ENCODE data around the gene LAMC2. TPM values are rescaled to one million over a fixed set of nuclear protein-coding genes. Genes with fewer than 3 reads are reported as not detected.

Gene LAMC2
- total RNA-seq, 2 experiments from 2014 or later = 0.05 TPM; not detected in 1

GRCh38 chr1:183150445-183150844 is 35.6 kb upstream of the LAMC2 start:
- Mint-ChIP-seq H3K27ac (no peak overlapping the region), H3K4me1 (ENCODE audit: low read depth) (no peaks in the 10 kb centered on the region), H3K27me3 (ENCODE audit: low read depth) (no peaks in the 10 kb centered on the region), H3K9me3 (no peaks in the 10 kb centered on the region), H3K36me3 (ENCODE audit: low read depth) (no peaks in the 10 kb centered on the region), H3K4me3 (no peak overlapping the region)
- no peak for DNase-seq
- CTCF ChIA-PET = no interaction called here
- intact Hi-C loops (cut with micrococcal nuclease) = no loop called here

- H3K9me3 Mint-ChIP-seq = no peaks in the 10 kb centered on the region
- intact Hi-C loops (cut with micrococcal nuclease) = no loop called here
- no peaks in the 10 kb centered on the region for H3K36me3 Mint-ChIP-seq (ENCODE audit: low read depth)
- no peak for DNase-seq
- CTCF ChIA-PET = no interaction called here
- H3K4me3 Mint-ChIP-seq = no peak overlapping the region
- H3K27ac Mint-ChIP-seq = no peak overlapping the region
- no peaks in the 10 kb centered on the region for H3K4me1 Mint-ChIP-seq (ENCODE audit: low read depth)
- H3K27me3 Mint-ChIP-seq (ENCODE audit: low read depth) = peaks cover 3% of the 10 kb centered on the region
These were observed 33.9 kb upstream of the LAMC2 start for GRCh38 chr1:183152180-183152579.

GRCh38 chr1:183155939-183156338 is 30.1 kb upstream of the LAMC2 start:
- no peak for DNase-seq
- no peaks in the 10 kb centered on the region for H3K9me3 Mint-ChIP-seq
- no peaks in the 10 kb centered on the region for H3K4me1 Mint-ChIP-seq (ENCODE audit: low read depth)

GRCh38 chr1:183159960-183160359 is 26.1 kb upstream of the LAMC2 start:
- no peaks in the 10 kb centered on the region for H3K36me3 Mint-ChIP-seq (ENCODE audit: low read depth)
- no peaks in the 10 kb centered on the region for H3K9me3 Mint-ChIP-seq
- H3K4me1 Mint-ChIP-seq (ENCODE audit: low read depth) = no peaks in the 10 kb centered on the region
- intact Hi-C loops (cut with micrococcal nuclease) = no loop called here
- CTCF ChIA-PET = no interaction called here
- no peak for DNase-seq
- H3K27ac Mint-ChIP-seq = no peak overlapping the region
- H3K27me3 Mint-ChIP-seq (ENCODE audit: low read depth) = peaks cover 3% of the 10 kb centered on the region
- H3K4me3 Mint-ChIP-seq = no peak overlapping the region

More at GRCh38 chr1:183155939-183156338, 30.1 kb upstream of the LAMC2 start:
- H3K27ac Mint-ChIP-seq = no peak overlapping the region
- H3K27me3 Mint-ChIP-seq (ENCODE audit: low read depth) = peaks cover 3% of the 10 kb centered on the region
- CTCF ChIA-PET = no interaction called here
- no peak overlapping the region for H3K4me3 Mint-ChIP-seq
- H3K36me3 Mint-ChIP-seq (ENCODE audit: low read depth) = no peaks in the 10 kb centered on the region
- intact Hi-C loops (cut with micrococcal nuclease) = no loop called here

- H3K4me3 Mint-ChIP-seq = no peak overlapping the region
- CTCF ChIA-PET = no interaction called here
- intact Hi-C loops (cut with micrococcal nuclease) = no loop called here
- no peaks in the 10 kb centered on the region for H3K4me1 Mint-ChIP-seq (ENCODE audit: low read depth)
- DNase-seq = no peak
- no peaks in the 10 kb centered on the region for H3K36me3 Mint-ChIP-seq (ENCODE audit: low read depth)
- no peaks in the 10 kb centered on the region for H3K27me3 Mint-ChIP-seq (ENCODE audit: low read depth)
- H3K9me3 Mint-ChIP-seq = no peaks in the 10 kb centered on the region
- H3K27ac Mint-ChIP-seq = no peak overlapping the region
These were observed 24.7 kb upstream of the LAMC2 start for GRCh38 chr1:183161391-183161790.

GRCh38 chr1:183163316-183163715 is 22.7 kb upstream of the LAMC2 start:
- CTCF ChIA-PET = no interaction called here
- H3K9me3 Mint-ChIP-seq = no peaks in the 10 kb centered on the region
- no peak overlapping the region for H3K27ac Mint-ChIP-seq
- no peaks in the 10 kb centered on the region for H3K4me1 Mint-ChIP-seq (ENCODE audit: low read depth)
- H3K36me3 Mint-ChIP-seq (ENCODE audit: low read depth) = no peaks in the 10 kb centered on the region
- intact Hi-C loops (cut with micrococcal nuclease) = no loop called here
- no peak overlapping the region for H3K4me3 Mint-ChIP-seq
- no peak for DNase-seq
- H3K27me3 Mint-ChIP-seq (ENCODE audit: low read depth) = no peaks in the 10 kb centered on the region

GRCh38 chr1:183164340-183164739 is 21.7 kb upstream of the LAMC2 start:
- Mint-ChIP-seq H3K4me1 (ENCODE audit: low read depth) (no peaks in the 10 kb centered on the region), H3K4me3 (no peak overlapping the region), H3K27ac (no peak overlapping the region), H3K9me3 (no peaks in the 10 kb centered on the region), H3K27me3 (ENCODE audit: low read depth) (no peaks in the 10 kb centered on the region), H3K36me3 (ENCODE audit: low read depth) (no peaks in the 10 kb centered on the region)
- CTCF ChIA-PET = no interaction called here
- DNase-seq = no peak
- intact Hi-C loops (cut with micrococcal nuclease) = no loop called here

GRCh38 chr1:183164963-183165362 is 21.1 kb upstream of the LAMC2 start:
- Mint-ChIP-seq H3K36me3 (ENCODE audit: low read depth) (no peaks in the 10 kb centered on the region), H3K4me1 (ENCODE audit: low read depth) (no peaks in the 10 kb centered on the region), H3K9me3 (no peaks in the 10 kb centered on the region), H3K27me3 (ENCODE audit: low read depth) (no peaks in the 10 kb centered on the region), H3K4me3 (no peak overlapping the region), H3K27ac (no peak overlapping the region)
- DNase-seq = no peak
- CTCF ChIA-PET = no interaction called here
- intact Hi-C loops (cut with micrococcal nuclease) = no loop called here

- Mint-ChIP-seq H3K9me3 (no peaks in the 10 kb centered on the region), H3K4me3 (no peak overlapping the region), H3K27me3 (ENCODE audit: low read depth) (no peaks in the 10 kb centered on the region), H3K36me3 (ENCODE audit: low read depth) (no peaks in the 10 kb centered on the region), H3K4me1 (ENCODE audit: low read depth) (no peaks in the 10 kb centered on the region), H3K27ac (no peak overlapping the region)
- CTCF ChIA-PET = no interaction called here
- intact Hi-C loops (cut with micrococcal nuclease) = no loop called here
- DNase-seq = no peak
These were observed 20.6 kb upstream of the LAMC2 start for GRCh38 chr1:183165456-183165855.

GRCh38 chr1:183166454-183166853 is 19.6 kb upstream of the LAMC2 start:
- CTCF ChIA-PET = no interaction called here
- no peaks in the 10 kb centered on the region for H3K36me3 Mint-ChIP-seq (ENCODE audit: low read depth)
- no peaks in the 10 kb centered on the region for H3K9me3 Mint-ChIP-seq
- no peak overlapping the region for H3K27ac Mint-ChIP-seq
- no peaks in the 10 kb centered on the region for H3K4me1 Mint-ChIP-seq (ENCODE audit: low read depth)
- DNase-seq = no peak
- H3K4me3 Mint-ChIP-seq = no peak overlapping the region
- no peaks in the 10 kb centered on the region for H3K27me3 Mint-ChIP-seq (ENCODE audit: low read depth)
- intact Hi-C loops (cut with micrococcal nuclease) = no loop called here

GRCh38 chr1:183167676-183168075 is 18.4 kb upstream of the LAMC2 start:
- no peaks in the 10 kb centered on the region for H3K9me3 Mint-ChIP-seq
- DNase-seq = no peak
- H3K27ac Mint-ChIP-seq = no peak overlapping the region
- intact Hi-C loops (cut with micrococcal nuclease) = no loop called here
- no peaks in the 10 kb centered on the region for H3K4me1 Mint-ChIP-seq (ENCODE audit: low read depth)
- H3K36me3 Mint-ChIP-seq (ENCODE audit: low read depth) = no peaks in the 10 kb centered on the region
- CTCF ChIA-PET = no interaction called here
- H3K27me3 Mint-ChIP-seq (ENCODE audit: low read depth) = no peaks in the 10 kb centered on the region
- no peak overlapping the region for H3K4me3 Mint-ChIP-seq

GRCh38 chr1:183168308-183168707 is 17.8 kb upstream of the LAMC2 start:
- intact Hi-C loops (cut with micrococcal nuclease) = no loop called here
- CTCF ChIA-PET = no interaction called here
- H3K36me3 Mint-ChIP-seq (ENCODE audit: low read depth) = no peaks in the 10 kb centered on the region
- H3K27ac Mint-ChIP-seq = no peak overlapping the region
- DNase-seq = no peak
- H3K27me3 Mint-ChIP-seq (ENCODE audit: low read depth) = no peaks in the 10 kb centered on the region
- H3K4me1 Mint-ChIP-seq (ENCODE audit: low read depth) = no peaks in the 10 kb centered on the region
- H3K9me3 Mint-ChIP-seq = no peaks in the 10 kb centered on the region
- H3K4me3 Mint-ChIP-seq = no peak overlapping the region

GRCh38 chr1:183173828-183174227 is 12.2 kb upstream of the LAMC2 start:
- intact Hi-C loops (cut with micrococcal nuclease) = loop anchor here (5.0 kb wide), 1 partner anchor 53 kb away; no protein-coding TSS in a partner anchor
- CTCF ChIA-PET = interaction anchor here (1.0 kb wide), 1 partner anchor 54 kb away, joined by 3 read pairs; no protein-coding TSS in a partner anchor
- no peaks in the 10 kb centered on the region for H3K36me3 Mint-ChIP-seq (ENCODE audit: low read depth)
- H3K4me3 Mint-ChIP-seq = no peak overlapping the region
- H3K9me3 Mint-ChIP-seq = no peaks in the 10 kb centered on the region
- no peaks in the 10 kb centered on the region for H3K4me1 Mint-ChIP-seq (ENCODE audit: low read depth)
- no peaks in the 10 kb centered on the region for H3K27me3 Mint-ChIP-seq (ENCODE audit: low read depth)
- no peak for DNase-seq
- H3K27ac Mint-ChIP-seq = no peak overlapping the region

- Mint-ChIP-seq H3K4me3 (no peak overlapping the region), H3K4me1 (ENCODE audit: low read depth) (peaks cover 5% of the 10 kb centered on the region), H3K27ac (no peak overlapping the region), H3K36me3 (ENCODE audit: low read depth) (no peaks in the 10 kb centered on the region), H3K27me3 (ENCODE audit: low read depth) (no peaks in the 10 kb centered on the region), H3K9me3 (no peaks in the 10 kb centered on the region)
- no peak for DNase-seq
- CTCF ChIA-PET = no interaction called here
- intact Hi-C loops (cut with micrococcal nuclease) = no loop called here
These were observed 10.4 kb upstream of the LAMC2 start for GRCh38 chr1:183175631-183176030.

Measured in activated naive CD4-positive, alpha-beta T cell treated with anti-CD3 and anti-CD28 coated beads for 36 hours (primary cell).